ENCODE data around the gene BMPR1B.

Gene BMPR1B

DNA sequence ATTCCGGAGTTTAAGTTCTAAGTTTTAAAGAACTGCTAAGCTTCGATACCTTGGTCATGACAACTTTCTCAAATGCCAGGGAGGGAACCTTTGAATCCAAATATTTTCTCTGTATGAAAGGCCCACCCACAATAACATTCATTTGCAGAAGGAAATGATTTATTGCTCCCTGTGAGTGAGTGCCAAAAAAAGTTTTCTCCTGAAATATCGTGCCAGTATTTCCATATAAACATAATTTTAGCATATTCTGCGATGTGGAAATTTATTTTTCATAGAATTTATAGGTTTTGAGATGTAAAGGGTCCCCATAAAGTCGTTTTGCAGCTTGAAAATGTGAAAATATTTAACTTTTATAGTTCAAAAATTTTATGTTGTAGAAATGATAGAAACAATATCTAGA, 53.9 kb downstream of the BMPR1B start:
- TF ChIP-seq, protein P1, sequence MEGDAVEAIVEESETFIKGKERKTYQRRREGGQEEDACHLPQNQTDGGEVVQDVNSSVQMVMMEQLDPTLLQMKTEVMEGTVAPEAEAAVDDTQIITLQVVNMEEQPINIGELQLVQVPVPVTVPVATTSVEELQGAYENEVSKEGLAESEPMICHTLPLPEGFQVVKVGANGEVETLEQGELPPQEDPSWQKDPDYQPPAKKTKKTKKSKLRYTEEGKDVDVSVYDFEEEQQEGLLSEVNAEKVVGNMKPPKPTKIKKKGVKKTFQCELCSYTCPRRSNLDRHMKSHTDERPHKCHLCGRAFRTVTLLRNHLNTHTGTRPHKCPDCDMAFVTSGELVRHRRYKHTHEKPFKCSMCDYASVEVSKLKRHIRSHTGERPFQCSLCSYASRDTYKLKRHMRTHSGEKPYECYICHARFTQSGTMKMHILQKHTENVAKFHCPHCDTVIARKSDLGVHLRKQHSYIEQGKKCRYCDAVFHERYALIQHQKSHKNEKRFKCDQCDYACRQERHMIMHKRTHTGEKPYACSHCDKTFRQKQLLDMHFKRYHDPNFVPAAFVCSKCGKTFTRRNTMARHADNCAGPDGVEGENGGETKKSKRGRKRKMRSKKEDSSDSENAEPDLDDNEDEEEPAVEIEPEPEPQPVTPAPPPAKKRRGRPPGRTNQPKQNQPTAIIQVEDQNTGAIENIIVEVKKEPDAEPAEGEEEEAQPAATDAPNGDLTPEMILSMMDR (IDR thresholded peaks at IDR 0.05; ENCODE audit: low read depth, low read length) = no peak
- DNase-seq (ENCODE audit: extremely low read depth, low read depth) = no peak

DNA sequence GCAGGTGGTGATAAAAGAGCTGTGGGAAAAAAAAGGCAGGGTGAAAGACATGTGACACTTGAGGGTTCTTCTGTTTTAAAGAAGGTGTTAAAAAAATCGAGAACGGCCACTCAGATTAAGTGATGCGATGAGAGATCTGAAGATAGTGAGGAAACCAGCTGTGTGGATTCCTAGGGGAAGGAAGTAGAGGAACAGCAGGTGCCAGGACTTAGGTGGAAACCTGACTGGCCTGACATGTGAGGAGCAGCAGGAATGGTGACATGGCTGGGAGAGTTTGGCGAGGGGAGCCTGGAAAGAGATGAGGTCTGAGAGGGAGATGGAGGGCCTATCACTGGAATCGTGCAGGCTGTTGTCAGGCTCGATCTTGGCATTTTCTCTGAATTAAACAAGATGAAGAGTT, 55.5 kb downstream of the BMPR1B start:
- no peak for DNase-seq (ENCODE audit: extremely low read depth, low read depth)

DNA sequence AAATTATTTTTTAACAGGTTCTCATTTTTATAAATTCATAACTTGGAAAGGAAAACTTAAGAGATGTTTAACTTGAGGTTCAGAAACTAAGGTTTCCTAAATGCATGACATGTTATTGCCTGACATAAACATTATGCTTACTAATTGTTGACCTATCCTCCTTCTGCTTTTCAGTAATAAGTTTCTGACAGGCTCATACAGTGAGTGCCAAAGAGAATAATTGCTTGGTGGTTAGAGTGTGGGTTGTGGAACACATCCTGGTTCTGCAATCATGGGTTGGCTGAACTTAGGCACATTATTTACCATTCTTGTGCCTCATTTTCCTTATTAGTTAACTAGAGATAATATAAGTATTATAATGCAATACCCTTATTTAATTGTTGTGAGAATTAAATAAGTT, 56.5 kb downstream of the BMPR1B start:
- no peak for DNase-seq (ENCODE audit: extremely low read depth, low read depth)
- TF ChIP-seq, protein P1 (IDR thresholded peaks at IDR 0.05; ENCODE audit: low read depth, low read length) = no peak

More for the DNA sequence above, 55.5 kb downstream of the BMPR1B start:
- TF ChIP-seq, protein P1 (IDR thresholded peaks at IDR 0.05; ENCODE audit: low read depth, low read length) = no peak

DNA sequence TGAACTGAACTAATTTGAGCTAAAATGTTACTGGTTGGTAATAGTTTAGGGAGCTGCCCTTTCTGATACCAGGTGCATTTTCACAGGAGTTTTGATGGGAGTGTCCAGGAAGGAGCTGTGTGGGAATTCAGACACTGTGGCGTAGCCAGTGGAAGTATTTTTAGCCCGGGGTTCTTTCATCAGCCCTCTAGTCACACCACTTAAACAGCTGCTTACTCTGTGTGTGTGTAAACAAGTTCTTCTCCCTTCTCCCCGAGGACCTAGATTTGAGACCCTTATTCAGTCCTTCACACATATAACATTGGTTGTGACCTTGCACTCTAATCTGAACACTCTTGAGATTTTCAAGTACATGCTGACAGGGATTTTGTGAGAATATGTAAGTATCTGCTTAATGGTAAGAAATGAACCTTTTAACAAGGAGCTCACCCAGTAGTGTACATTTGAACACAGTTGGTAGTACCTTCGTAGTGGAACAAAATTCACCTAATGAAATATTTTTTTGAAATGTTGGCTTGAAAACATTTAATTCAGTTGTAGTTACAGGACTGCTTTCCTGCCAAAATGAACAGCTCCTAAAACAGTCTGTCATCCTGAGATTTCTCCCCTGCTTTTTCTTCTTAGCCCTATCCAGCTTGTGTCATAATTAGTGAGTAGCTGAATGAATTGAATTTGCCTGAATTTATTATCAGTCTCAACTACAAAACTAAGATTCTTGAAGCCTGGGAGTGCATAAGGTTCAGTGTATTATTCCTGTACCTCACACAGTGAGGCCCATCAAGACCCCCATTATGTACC, 61.8 kb downstream of the BMPR1B start:
- DNase-seq (ENCODE audit: extremely low read depth, low read depth) = no peak
- TF ChIP-seq, protein P1 (IDR thresholded peaks at IDR 0.05; ENCODE audit: low read depth, low read length) = no peak

DNA sequence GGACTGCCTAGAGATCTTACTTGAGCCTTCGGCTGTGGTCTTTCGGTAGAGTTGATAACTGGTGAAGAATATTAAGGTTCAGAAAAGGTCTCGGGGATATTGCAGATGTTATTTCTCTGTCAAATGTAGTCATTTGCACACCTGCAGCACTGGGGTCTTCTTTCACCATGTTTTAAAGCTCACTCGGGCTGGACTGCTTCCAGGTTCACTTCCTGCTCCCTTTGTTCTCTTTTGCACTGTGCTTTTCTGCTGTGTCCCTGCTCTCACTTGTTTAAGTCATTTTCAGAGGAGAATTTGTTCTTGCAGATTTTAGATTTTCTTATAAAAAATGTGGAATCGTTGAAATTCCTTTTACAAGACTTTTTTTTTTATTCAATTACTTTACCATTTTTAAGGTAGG, 68.5 kb downstream of the BMPR1B start:
- DNase-seq (ENCODE audit: extremely low read depth, low read depth) = no peak
- TF ChIP-seq, protein P1 (IDR thresholded peaks at IDR 0.05; ENCODE audit: low read depth, low read length) = no peak

DNA sequence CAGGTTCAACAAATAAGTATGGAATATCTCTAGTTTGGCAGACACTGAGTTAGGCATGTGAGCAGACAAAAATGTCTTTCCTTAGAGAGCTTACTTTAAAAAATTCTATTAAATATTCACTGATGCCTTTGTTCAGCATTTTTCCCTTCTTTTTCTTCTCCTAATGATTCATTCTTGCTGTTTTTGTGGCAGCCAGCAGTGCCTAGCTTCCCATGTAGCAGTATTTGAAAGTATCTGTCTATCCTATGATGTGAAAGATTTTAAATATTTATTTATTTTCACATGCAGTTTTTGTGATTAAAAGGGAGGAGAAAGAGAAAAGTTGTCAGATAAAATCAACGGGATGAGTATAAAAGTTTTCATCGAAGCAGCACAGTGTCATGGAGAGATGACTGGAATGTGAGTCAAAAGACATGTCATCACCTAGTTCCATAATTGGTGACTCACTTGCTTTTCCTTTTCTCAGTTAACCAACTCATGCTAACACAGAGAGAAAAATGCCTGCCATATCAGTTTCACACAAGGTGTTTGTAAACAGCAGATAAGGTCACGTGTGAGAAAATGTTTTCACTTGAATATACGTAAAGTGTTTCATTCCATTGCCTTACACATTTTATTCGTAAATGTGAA, 69.8 kb downstream of the BMPR1B start:
- TF ChIP-seq, protein P1 (IDR thresholded peaks at IDR 0.05; ENCODE audit: low read depth, low read length) = no peak
- no peak for DNase-seq (ENCODE audit: extremely low read depth, low read depth)

DNA sequence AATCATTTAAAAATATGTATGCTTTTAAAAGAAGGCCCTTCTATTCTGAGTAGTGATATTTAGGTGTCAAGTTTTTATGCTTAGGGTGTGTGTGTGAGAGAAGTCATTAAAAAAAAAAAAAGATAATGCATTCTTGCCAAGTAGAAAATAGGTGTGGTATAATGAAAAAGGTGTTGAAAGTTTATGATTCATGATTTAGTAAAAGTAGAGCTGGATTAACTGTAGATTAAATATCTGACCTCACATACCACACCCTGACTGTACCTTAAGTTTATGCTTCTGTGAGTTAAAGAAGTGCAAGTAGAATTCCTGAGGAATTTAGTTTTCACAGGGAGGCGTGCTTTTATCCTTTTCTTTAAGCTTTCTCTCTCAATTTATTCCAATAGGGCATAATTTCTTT, 71.1 kb downstream of the BMPR1B start:
- TF ChIP-seq, protein P1 (IDR thresholded peaks at IDR 0.05; ENCODE audit: low read depth, low read length) = no peak
- DNase-seq (ENCODE audit: extremely low read depth, low read depth) = no peak
